HG02884 (cell line): Measurements from ENCODE around the gene UBE2E2.
A peak's percentile ranks its signal among the peaks of the same experiment; 100 is the strongest.

Experiments
- ATAC-seq: cut with Tn5 transposase; IDR thresholded peaks from one replicate; pipeline ENCODE4 v1.9.1; 2021; ENCODE audit warnings: mild to moderate bottlenecking, moderate library complexity; ENCODE audit not compliant: unreplicated experiment

Gene UBE2E2

GRCh38 chr3:23468203-23468602 lies 265.1 kb downstream of the UBE2E2 start:
- ATAC-seq, result no peak

- ATAC-seq, result no peak
Observed at GRCh38 chr3:23474580-23475357, 271.6 kb downstream of the UBE2E2 start.

- no peak for ATAC-seq
Observed at GRCh38 chr3:23475446-23475845, 272.3 kb downstream of the UBE2E2 start.

- no peak for ATAC-seq
Observed at GRCh38 chr3:23479026-23479425, 275.9 kb downstream of the UBE2E2 start.

- no peak for ATAC-seq
Observed at GRCh38 chr3:23479615-23480328, 276.6 kb downstream of the UBE2E2 start.

GRCh38 chr3:23480329-23480714 lies 277.2 kb downstream of the UBE2E2 start:
- ATAC-seq, result no peak

GRCh38 chr3:23481011-23481615 lies 278.0 kb downstream of the UBE2E2 start:
- no peak for ATAC-seq

GRCh38 chr3:23481616-23482278 lies 278.6 kb downstream of the UBE2E2 start:
- peak; percentile 79 for ATAC-seq

- ATAC-seq, result no peak
Observed at GRCh38 chr3:23484386-23484785, 281.3 kb downstream of the UBE2E2 start.

GRCh38 chr3:23485922-23486321 lies 282.8 kb downstream of the UBE2E2 start:
- ATAC-seq, result no peak

GRCh38 chr3:23487015-23487414 lies 283.9 kb downstream of the UBE2E2 start:
- no peak for ATAC-seq

GRCh38 chr3:23488618-23489017 lies 285.5 kb downstream of the UBE2E2 start:
- no peak for ATAC-seq

GRCh38 chr3:23489300-23490158 lies 286.4 kb downstream of the UBE2E2 start:
- no peak for ATAC-seq

- ATAC-seq, result no peak
Observed at GRCh38 chr3:23490459-23490858, 287.3 kb downstream of the UBE2E2 start.

- no peak for ATAC-seq
Observed at GRCh38 chr3:23492057-23492456, 288.9 kb downstream of the UBE2E2 start.

- no peak for ATAC-seq
Observed at GRCh38 chr3:23493889-23494288, 290.8 kb downstream of the UBE2E2 start.

- ATAC-seq, result no peak
Observed at GRCh38 chr3:23494967-23495366, 291.8 kb downstream of the UBE2E2 start.

GRCh38 chr3:23495507-23495906 lies 292.4 kb downstream of the UBE2E2 start:
- ATAC-seq, result no peak

GRCh38 chr3:23496165-23496564 lies 293.0 kb downstream of the UBE2E2 start:
- ATAC-seq, result peak; percentile 83

- no peak for ATAC-seq
Observed at GRCh38 chr3:23497156-23497555, 294.0 kb downstream of the UBE2E2 start.
